ENCODE measurements around the gene SULT4A1.

Gene SULT4A1

GRCh38 chr22:43859621-43860020 lies 2.7 kb downstream of the SULT4A1 start:
- FAIRE-seq: no peak

- no peak for FAIRE-seq
These were observed 3.1 kb downstream of the SULT4A1 start for GRCh38 chr22:43859176-43859575.

GRCh38 chr22:43858156-43858895 lies 4.0 kb downstream of the SULT4A1 start:
- FAIRE-seq: no peak

GRCh38 chr22:43857367-43857766 lies 4.9 kb downstream of the SULT4A1 start:
- FAIRE-seq: no peak

GRCh38 chr22:43855431-43855830 lies 6.9 kb downstream of the SULT4A1 start:
- FAIRE-seq: no peak

GRCh38 chr22:43854786-43855271 lies 7.5 kb downstream of the SULT4A1 start:
- no peak for FAIRE-seq

GRCh38 chr22:43854121-43854785 lies 8.1 kb downstream of the SULT4A1 start:
- FAIRE-seq: no peak

GRCh38 chr22:43853328-43853931 lies 8.9 kb downstream of the SULT4A1 start:
- FAIRE-seq: no peak

GRCh38 chr22:43852573-43853327 lies 9.6 kb downstream of the SULT4A1 start:
- no peak for FAIRE-seq

- FAIRE-seq: no peak
These were observed 10.4 kb downstream of the SULT4A1 start for GRCh38 chr22:43851979-43852307.

- FAIRE-seq: no peak
These were observed 11.0 kb downstream of the SULT4A1 start for GRCh38 chr22:43851058-43851978.

- no peak for FAIRE-seq
These were observed 11.8 kb downstream of the SULT4A1 start for GRCh38 chr22:43850529-43850928.

- no peak for FAIRE-seq
These were observed 12.6 kb downstream of the SULT4A1 start for GRCh38 chr22:43849731-43850130.

- FAIRE-seq: no peak
These were observed 13.7 kb downstream of the SULT4A1 start for GRCh38 chr22:43848366-43849171.

GRCh38 chr22:43847376-43848289 lies 14.7 kb downstream of the SULT4A1 start:
- FAIRE-seq: no peak

- no peak for FAIRE-seq
These were observed 15.3 kb downstream of the SULT4A1 start for GRCh38 chr22:43846966-43847365.

- no peak for FAIRE-seq
These were observed 16.3 kb downstream of the SULT4A1 start for GRCh38 chr22:43845981-43846380.

GRCh38 chr22:43844560-43845545 lies 17.5 kb downstream of the SULT4A1 start:
- FAIRE-seq: no peak

Measured in G401.6 (cell line).